NK-92 treated with Interleukin-12 subunit alpha and Interleukin-12 subunit beta, amount 100 ng/mL, for 24 hours (cell line): Measurements from ENCODE around the gene CENPF.
"Not testable (repeated sequence)": the region's sequence is repeated elsewhere in the genome, so short reads cannot be mapped to it uniquely, and the experiment has no call there.

Source experiments
- DNase-seq: peaks from one replicate; lab custom pipeline; 2025; lab: John Stamatoyannopoulos, UW

The CENPF gene

GRCh38 chr1:214584805-214585766 is 17.9 kb upstream of the CENPF start:
- DNase-seq = no peak

GRCh38 chr1:214586621-214587020 is 16.4 kb upstream of the CENPF start:
- no peak for DNase-seq

GRCh38 chr1:214587165-214587564 is 15.8 kb upstream of the CENPF start:
- no peak for DNase-seq

GRCh38 chr1:214588963-214589597 is 13.9 kb upstream of the CENPF start:
- no peak for DNase-seq

- DNase-seq = no peak
Measured at GRCh38 chr1:214590696-214591095, 12.3 kb upstream of the CENPF start.

GRCh38 chr1:214591918-214592317 is 11.1 kb upstream of the CENPF start:
- DNase-seq = not testable (repeated sequence)

- no peak for DNase-seq
Measured at GRCh38 chr1:214593158-214593557, 9.8 kb upstream of the CENPF start.

- no peak for DNase-seq
Measured at GRCh38 chr1:214603819-214604252, 841 bp downstream of the CENPF start.

GRCh38 chr1:214604523-214604922 is 1.5 kb downstream of the CENPF start:
- no peak for DNase-seq

- DNase-seq = not testable (repeated sequence)
Measured at GRCh38 chr1:214605484-214605883, 2.5 kb downstream of the CENPF start.

GRCh38 chr1:214605933-214606925 is 3.2 kb downstream of the CENPF start:
- DNase-seq = not testable (repeated sequence)

- DNase-seq = not testable (repeated sequence)
Measured at GRCh38 chr1:214607492-214608215, 4.7 kb downstream of the CENPF start.

GRCh38 chr1:214608216-214608783 is 5.3 kb downstream of the CENPF start:
- DNase-seq = not testable (repeated sequence)

- not testable (repeated sequence) for DNase-seq
Measured at GRCh38 chr1:214608817-214609216, 5.8 kb downstream of the CENPF start.

- no peak for DNase-seq
Measured at GRCh38 chr1:214609692-214610091, 6.7 kb downstream of the CENPF start.

- not testable (repeated sequence) for DNase-seq
Measured at GRCh38 chr1:214610136-214610535, 7.1 kb downstream of the CENPF start.

- DNase-seq = no peak
Measured at GRCh38 chr1:214615109-214615508, 12.1 kb downstream of the CENPF start.

GRCh38 chr1:214615871-214616270 is 12.9 kb downstream of the CENPF start:
- DNase-seq = no peak

- no peak for DNase-seq
Measured at GRCh38 chr1:214617246-214617645, 14.3 kb downstream of the CENPF start.

- no peak for DNase-seq
Measured at GRCh38 chr1:214617843-214618242, 14.8 kb downstream of the CENPF start.

GRCh38 chr1:214621236-214621635 is 18.2 kb downstream of the CENPF start:
- DNase-seq = no peak
